K562 (cell line): Measurements from ENCODE around the gene DNPEP. TPM values are rescaled to one million over a fixed set of nuclear protein-coding genes. Genes with fewer than 3 reads are reported as not detected.

Experiments
- ASH1L ChIP-seq: fragments of 450-650 bp; IDR thresholded peaks from 2 replicates; pipeline ENCODE4 v1.6.1; 2018; ENCODE audit warnings: borderline replicate concordance, mild to moderate bottlenecking, low read depth; ENCODE audit not compliant: partially characterized antibody
- TEAD1 ChIP-seq, 2 experiments: fragments of 450-650 bp in 1 of 2; sonication (generic) in 1 of 2; formaldehyde crosslinking; IDR thresholded peaks; 2 replicates each; pipeline versions ENCODE4 v1.4.0 to v1.8.0; 2020 to 2022; ENCODE audit warnings: mild to moderate bottlenecking in 2 of 2, missing genetic modification reagents in 1 of 2
- TOE1 ChIP-seq, 2 experiments: fragments of 450-650 bp in 1 of 2; sonication (generic) in 1 of 2; formaldehyde crosslinking in 1 of 2; IDR thresholded peaks; 2 replicates each; pipeline versions ENCODE4 v1.7.1 to v1.8.0; 2016 to 2022; ENCODE audit warnings: borderline replicate concordance in 2 of 2, mild to moderate bottlenecking in 2 of 2, antibody characterized with exemption in 1 of 2, inconsistent platforms in 1 of 2, low read depth in 1 of 2, missing genetic modification reagents in 1 of 2, moderate library complexity in 1 of 2
- ZBTB8A ChIP-seq: fragments of 450-650 bp; IDR thresholded peaks from 2 replicates; pipeline ENCODE4 v1.6.1; 2018; ENCODE audit warnings: mild to moderate bottlenecking, moderate library complexity; ENCODE audit not compliant: partially characterized antibody
- polyA plus RNA-seq, 8 experiments: library from polyadenylated mRNA; depleted of rRNA in 4 of 8; stranded (reverse) in 5 of 8; unstranded in 3 of 8; fragments of >200 nt; fragmentation: Nextera tagmentation in 2 of 8; fragmentation: Illumina TruSeq in 1 of 8; extraction: Ambion mirVana in 2 of 8; extraction: Trizol in 1 of 8; gene quantifications; 2 replicates each; pipeline versions ENCODE4 v1.2.1 to v1.2.3, GENCODE V29; 2011 to 2014; ENCODE audit warnings: inconsistent platforms in 1 of 8, missing spikeins in 1 of 8
- total RNA-seq, 7 experiments: library from RNA; depleted of rRNA in 6 of 7; stranded (reverse); fragments of >200 nt in 6 of 7; fragmentation: Illumina TruSeq in 2 of 7; extraction: Trizol in 2 of 7; gene quantifications; 2 replicates each; pipeline versions ENCODE4 v1.2.1 to v1.2.3, GENCODE V29; 2011 to 2021; ENCODE audit warnings: low replicate concordance in 1 of 7
- TF ChIP-seq, protein P1 (sequence below): fragments of 250-450 bp; sonication (Bioruptor Pico); IDR thresholded peaks from 2 replicates; pipeline ENCODE4 v1.5.0; 2021; ENCODE audit warnings: mild to moderate bottlenecking, moderate library complexity
- TF ChIP-seq, protein P2 (sequence below): fragments of 450-650 bp; formaldehyde crosslinking; IDR thresholded peaks from 2 replicates; pipeline ENCODE4 v1.4.0; 2022; ENCODE audit warnings: missing genetic modification characterization

DNPEP gene
- total and polyA plus RNA-seq, 9 of the 15 experiments (the other 6 are each of a cell fraction or from before 2014, with no cell fraction given) = 34.6 to 71.4 (median 45.5) TPM

DNA sequence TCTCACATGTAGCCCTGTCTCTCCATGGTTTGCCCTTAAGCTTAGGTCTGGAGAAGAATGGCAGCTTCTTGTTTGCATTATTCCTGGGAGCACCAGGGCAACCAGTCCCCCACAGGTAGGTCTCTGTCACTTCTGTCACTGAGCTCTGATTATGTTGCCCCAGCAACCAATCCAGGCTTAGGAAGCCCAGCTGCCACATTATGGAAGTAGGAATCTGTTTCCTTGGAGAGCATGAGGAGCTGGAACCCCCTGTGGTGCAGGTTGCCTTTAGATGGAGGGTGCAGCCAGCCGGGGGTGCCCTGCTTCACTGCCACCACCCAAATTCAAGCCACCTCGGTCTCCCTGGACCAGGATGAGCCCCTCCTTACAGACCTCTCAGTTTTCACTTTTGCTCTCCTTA, 60.0 kb downstream of the DNPEP start (continued):
- no peak for TF ChIP-seq TOE1 (IDR thresholded peaks at IDR 0.05; ENCODE audit: borderline replicate concordance)
- TF ChIP-seq TOE1 (CRISPR knock-in tag; IDR thresholded peaks at IDR 0.05; ENCODE audit: borderline replicate concordance, low read depth) = no peak
- TF ChIP-seq, protein P1, sequence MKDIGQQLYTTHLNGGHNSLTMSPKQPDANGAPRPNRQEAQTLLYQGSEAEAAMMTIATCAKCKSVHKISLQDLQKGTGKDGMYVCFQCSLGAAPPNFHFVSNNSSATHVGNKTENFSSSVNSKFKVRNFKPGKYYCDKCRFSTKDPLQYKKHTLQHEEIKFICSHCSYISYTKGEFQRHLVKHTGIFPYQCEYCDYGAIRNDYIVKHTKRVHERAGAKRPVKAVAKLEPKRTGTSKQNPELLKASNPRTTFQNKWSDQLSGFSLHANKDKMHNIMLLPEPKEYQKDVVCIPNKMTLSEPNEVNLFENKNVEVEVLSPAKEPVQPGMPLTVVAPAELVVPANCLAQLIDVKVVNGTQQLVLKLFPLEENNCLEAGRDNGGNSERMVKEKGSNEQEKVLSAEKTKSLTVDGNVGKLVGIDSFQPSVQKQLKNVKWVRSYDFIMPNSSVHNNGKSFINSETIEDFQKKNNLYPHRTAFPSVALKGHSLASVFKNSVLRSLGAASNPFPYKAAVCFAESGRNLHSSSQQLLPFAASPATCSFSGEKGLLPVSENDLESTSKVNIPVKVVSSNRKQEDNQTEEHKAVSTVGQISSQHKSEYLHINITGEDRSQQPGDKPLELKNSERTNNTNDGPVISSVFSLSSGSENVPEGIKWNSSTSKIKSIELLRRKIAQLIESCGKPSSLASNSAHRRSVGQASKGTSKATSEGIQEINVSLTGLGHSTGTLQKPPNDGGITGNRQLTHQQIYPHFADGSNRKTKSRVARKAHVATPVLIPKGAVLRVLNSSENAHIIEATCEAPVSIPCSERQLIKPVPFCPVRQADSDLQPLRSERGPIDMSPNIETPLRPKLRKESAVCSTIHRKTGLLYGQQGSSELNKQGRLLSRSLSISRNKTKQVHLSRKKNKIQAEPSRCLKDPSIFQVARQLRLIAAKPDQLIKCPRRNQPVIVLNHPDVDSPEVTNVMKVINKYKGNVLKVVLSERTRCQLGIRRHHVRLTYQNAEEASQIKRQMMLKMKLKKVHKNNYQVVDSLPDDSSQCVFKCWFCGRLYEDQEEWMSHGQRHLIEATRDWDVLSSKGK = no peak
- TF ChIP-seq, protein P2, sequence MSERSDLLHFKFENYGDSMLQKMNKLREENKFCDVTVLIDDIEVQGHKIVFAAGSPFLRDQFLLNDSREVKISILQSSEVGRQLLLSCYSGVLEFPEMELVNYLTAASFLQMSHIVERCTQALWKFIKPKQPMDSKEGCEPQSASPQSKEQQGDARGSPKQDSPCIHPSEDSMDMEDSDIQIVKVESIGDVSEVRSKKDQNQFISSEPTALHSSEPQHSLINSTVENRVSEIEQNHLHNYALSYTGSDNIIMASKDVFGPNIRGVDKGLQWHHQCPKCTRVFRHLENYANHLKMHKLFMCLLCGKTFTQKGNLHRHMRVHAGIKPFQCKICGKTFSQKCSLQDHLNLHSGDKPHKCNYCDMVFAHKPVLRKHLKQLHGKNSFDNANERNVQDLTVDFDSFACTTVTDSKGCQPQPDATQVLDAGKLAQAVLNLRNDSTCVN (CRISPR knock-in tag) = no peak
- no peak for TF ChIP-seq ZBTB8A
- TF ChIP-seq TEAD1 (CRISPR knock-in tag; IDR thresholded peaks at IDR 0.05) = no peak
- no peak for TF ChIP-seq ASH1L
